Stimulated activated CD8-positive, alpha-beta memory T cell treated with anti-CD3 and anti-CD28 coated beads, Interleukin-15, amount 100 ng/mL, for 1 hour (primary cell): ENCODE data around the gene SERHL2.
"Not testable (repeated sequence)": the region's sequence is repeated elsewhere in the genome, so short reads cannot be mapped to it uniquely, and the experiment has no call there.

Experiments
- DNase-seq: peaks from one replicate; pipeline ENCODE4 v3.0.0-alpha.2; 2020; ENCODE audit warnings: low read depth

The SERHL2 gene

GRCh38 chr22:42553475-42554361, at the start of gene SERHL2:
SERHL2 (plus strand) TSS chr22:42553956; CDS start chr22:42554021, 65 bp downstream.
- peak; percentile 59 for DNase-seq

- DNase-seq, result not testable (repeated sequence)
Measured at GRCh38 chr22:42508327-42508974, 45.3 kb upstream of the SERHL2 start.

- not testable (repeated sequence) for DNase-seq
Measured at GRCh38 chr22:42508975-42509364, 44.8 kb upstream of the SERHL2 start.

GRCh38 chr22:42509548-42509947, 44.2 kb upstream of the SERHL2 start:
- DNase-seq, result no peak

- no peak for DNase-seq
Measured at GRCh38 chr22:42511401-42511891, 42.3 kb upstream of the SERHL2 start.

GRCh38 chr22:42512273-42512990, 41.3 kb upstream of the SERHL2 start:
- not testable (repeated sequence) for DNase-seq

- not testable (repeated sequence) for DNase-seq
Measured at GRCh38 chr22:42514331-42514730, 39.4 kb upstream of the SERHL2 start.

GRCh38 chr22:42515304-42515703, 38.5 kb upstream of the SERHL2 start:
- not testable (repeated sequence) for DNase-seq

- DNase-seq, result no peak
Measured at GRCh38 chr22:42515896-42516295, 37.9 kb upstream of the SERHL2 start.

GRCh38 chr22:42517103-42517502, 36.7 kb upstream of the SERHL2 start:
- DNase-seq, result not testable (repeated sequence)

GRCh38 chr22:42518638-42519524, 34.9 kb upstream of the SERHL2 start:
- DNase-seq, result not testable (repeated sequence)

GRCh38 chr22:42519525-42520401, 34.0 kb upstream of the SERHL2 start, which contains the start of gene RRP7A:
RRP7A (minus strand) TSS chr22:42519796; CDS start chr22:42519786, 10 bp downstream.
- DNase-seq, result peak; percentile 57

GRCh38 chr22:42521228-42521546, 32.6 kb upstream of the SERHL2 start:
- DNase-seq, result no peak

- no peak for DNase-seq
Measured at GRCh38 chr22:42522546-42522945, 31.2 kb upstream of the SERHL2 start.

- no peak for DNase-seq
Measured at GRCh38 chr22:42528591-42529307, 25.0 kb upstream of the SERHL2 start.

GRCh38 chr22:42529435-42529834, 24.3 kb upstream of the SERHL2 start:
- DNase-seq, result not testable (repeated sequence)

- not testable (repeated sequence) for DNase-seq
Measured at GRCh38 chr22:42531401-42532084, 22.2 kb upstream of the SERHL2 start.

- no peak for DNase-seq
Measured at GRCh38 chr22:42533638-42533977, 20.1 kb upstream of the SERHL2 start.

GRCh38 chr22:42535082-42535731, 18.5 kb upstream of the SERHL2 start:
- DNase-seq, result not testable (repeated sequence)
